Measurements from ENCODE around the gene ERICH4. TPM values are rescaled to one million over a fixed set of nuclear protein-coding genes. Genes with fewer than 3 reads are reported as not detected.

Gene ERICH4
- total RNA-seq, 1 experiment from 2014 or later = not detected

DNA sequence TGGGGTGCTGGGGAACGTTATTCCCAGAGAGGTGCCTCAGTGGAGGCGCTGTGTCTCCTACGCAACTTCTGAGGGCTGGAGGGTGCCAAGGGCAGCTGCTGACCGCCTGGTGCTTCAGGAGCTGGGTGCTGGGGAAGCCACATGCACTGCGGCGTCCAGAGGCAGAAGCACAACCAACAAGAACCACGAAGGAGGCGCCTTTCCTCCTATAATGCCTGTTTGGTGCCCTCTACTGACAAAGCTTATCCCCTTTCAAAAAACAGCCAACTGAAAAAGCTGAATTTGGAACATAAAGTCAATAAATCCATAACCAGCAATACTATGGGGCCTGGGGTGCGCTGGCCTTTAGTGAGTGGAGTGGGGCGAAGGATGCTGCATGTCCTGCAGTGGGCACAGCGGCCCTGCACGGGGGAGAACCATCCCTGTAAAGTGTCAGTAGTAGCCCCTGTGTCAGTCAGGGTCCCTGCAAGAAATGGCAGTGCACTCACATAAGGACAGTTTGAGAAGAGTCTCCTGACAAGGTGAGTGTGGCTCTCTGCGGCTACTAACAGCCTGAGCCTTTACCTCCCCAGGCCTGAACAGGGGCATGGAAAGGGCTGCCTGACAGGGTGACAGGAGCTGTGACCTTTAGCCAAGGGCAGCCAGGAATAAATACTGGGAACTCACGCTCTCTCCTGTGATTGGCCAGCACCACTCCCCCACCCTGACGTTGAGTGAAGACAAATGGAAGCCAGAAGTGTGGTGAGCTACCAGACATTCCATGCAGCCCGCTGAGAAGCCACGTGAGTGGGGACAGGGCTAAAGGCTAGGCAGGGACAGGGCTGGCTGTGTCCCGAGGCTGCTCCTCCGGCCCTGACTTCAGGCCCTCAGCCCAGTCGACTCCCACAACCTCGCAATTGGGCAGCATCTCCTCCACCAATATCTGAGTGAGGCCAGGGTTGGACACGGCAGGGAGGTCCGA lies 11.2 kb upstream of the ERICH4 start:
- H3K79me2 ChIP-seq (ENCODE audit: insufficient read depth, low read length) = 0 out of 2 replicates have a peak, but pooled peaks cover 2% of the 10 kb centered on the region
- H3K4me1 ChIP-seq (ENCODE audit: control insufficient read depth in 1 of 2, insufficient read depth in 2 of 2, low read length in 2 of 2) = peaks cover 0 to 5% of the 10 kb centered on the region in 2 experiments; a peak in 2 of 4 replicates
- ChIA-PET RAD21 (ENCODE audit: low non-redundant PET in 1 of 2, low total read pairs in 2 of 2, uncharacterized antibody in 2 of 2, unreplicated experiment in 2 of 2) (no interaction called here), POLR2A (no interaction called here), CTCF (interaction anchor here (0.6 to 1.6 kb wide), 4 partner anchors 8 to 227 kb away, joined by 3 to 5 read pairs (median 3); partner anchors contain the start of gene DMAC2)
- H3K9ac ChIP-seq (ENCODE audit: low read length) = no peak overlapping the region
- H3K36me3 ChIP-seq (ENCODE audit: control insufficient read depth in 1 of 2, insufficient read depth in 2 of 2, low read length in 2 of 2) = peaks cover 0 to 18% of the 10 kb centered on the region in 2 experiments; a peak in 2 of 4 replicates
- H3K9me3 ChIP-seq (ENCODE audit: control insufficient read depth in 1 of 2, insufficient read depth in 1 of 2, low read depth in 1 of 2, low read length in 2 of 2) = no peaks in the 10 kb centered on the region
- H3K27ac ChIP-seq (ENCODE audit: low read depth, low read length) = no peak overlapping the region
- H3K4me3 ChIP-seq (replicated peaks in 1 of 2; ENCODE audit: low read depth in 1 of 2, low read length in 2 of 2) = no peak overlapping the region
- BruUV-seq (replicated peaks) = TSS peak; percentile 32
- ATAC-seq = peak; percentile 26; the same call in 1 of the 2 replicates
- H3K27me3 ChIP-seq (ENCODE audit: insufficient read depth, low read length) = no peaks in the 10 kb centered on the region
- no peak overlapping the region for H2AFZ ChIP-seq (ENCODE audit: low read depth, low read length, poor library complexity, severe bottlenecking)
- TF ChIP-seq FOSL1 (IDR thresholded peaks at IDR 0.05; ENCODE audit: low read depth) (no peak), SIN3A (IDR thresholded peaks at IDR 0.05; ENCODE audit: low read depth) (no peak), TCF7L2 (IDR thresholded peaks at IDR 0.05; ENCODE audit: borderline replicate concordance, extremely low read depth, insufficient read depth, insufficient read length) (no peak), ZNF274 (IDR thresholded peaks at IDR 0.05; ENCODE audit: low read depth, low read length) (no peak), POLR2AphosphoS5 (IDR thresholded peaks at IDR 0.05; ENCODE audit: low read depth, low read length) (no peak), RAD21 (IDR thresholded peaks at IDR 0.05; ENCODE audit: low read depth) (peak; percentile 52)
- TF ChIP-seq, protein P1, sequence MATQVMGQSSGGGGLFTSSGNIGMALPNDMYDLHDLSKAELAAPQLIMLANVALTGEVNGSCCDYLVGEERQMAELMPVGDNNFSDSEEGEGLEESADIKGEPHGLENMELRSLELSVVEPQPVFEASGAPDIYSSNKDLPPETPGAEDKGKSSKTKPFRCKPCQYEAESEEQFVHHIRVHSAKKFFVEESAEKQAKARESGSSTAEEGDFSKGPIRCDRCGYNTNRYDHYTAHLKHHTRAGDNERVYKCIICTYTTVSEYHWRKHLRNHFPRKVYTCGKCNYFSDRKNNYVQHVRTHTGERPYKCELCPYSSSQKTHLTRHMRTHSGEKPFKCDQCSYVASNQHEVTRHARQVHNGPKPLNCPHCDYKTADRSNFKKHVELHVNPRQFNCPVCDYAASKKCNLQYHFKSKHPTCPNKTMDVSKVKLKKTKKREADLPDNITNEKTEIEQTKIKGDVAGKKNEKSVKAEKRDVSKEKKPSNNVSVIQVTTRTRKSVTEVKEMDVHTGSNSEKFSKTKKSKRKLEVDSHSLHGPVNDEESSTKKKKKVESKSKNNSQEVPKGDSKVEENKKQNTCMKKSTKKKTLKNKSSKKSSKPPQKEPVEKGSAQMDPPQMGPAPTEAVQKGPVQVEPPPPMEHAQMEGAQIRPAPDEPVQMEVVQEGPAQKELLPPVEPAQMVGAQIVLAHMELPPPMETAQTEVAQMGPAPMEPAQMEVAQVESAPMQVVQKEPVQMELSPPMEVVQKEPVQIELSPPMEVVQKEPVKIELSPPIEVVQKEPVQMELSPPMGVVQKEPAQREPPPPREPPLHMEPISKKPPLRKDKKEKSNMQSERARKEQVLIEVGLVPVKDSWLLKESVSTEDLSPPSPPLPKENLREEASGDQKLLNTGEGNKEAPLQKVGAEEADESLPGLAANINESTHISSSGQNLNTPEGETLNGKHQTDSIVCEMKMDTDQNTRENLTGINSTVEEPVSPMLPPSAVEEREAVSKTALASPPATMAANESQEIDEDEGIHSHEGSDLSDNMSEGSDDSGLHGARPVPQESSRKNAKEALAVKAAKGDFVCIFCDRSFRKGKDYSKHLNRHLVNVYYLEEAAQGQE (IDR thresholded peaks at IDR 0.05; ENCODE audit: low read depth) = no peak
- TF ChIP-seq, protein P2, sequence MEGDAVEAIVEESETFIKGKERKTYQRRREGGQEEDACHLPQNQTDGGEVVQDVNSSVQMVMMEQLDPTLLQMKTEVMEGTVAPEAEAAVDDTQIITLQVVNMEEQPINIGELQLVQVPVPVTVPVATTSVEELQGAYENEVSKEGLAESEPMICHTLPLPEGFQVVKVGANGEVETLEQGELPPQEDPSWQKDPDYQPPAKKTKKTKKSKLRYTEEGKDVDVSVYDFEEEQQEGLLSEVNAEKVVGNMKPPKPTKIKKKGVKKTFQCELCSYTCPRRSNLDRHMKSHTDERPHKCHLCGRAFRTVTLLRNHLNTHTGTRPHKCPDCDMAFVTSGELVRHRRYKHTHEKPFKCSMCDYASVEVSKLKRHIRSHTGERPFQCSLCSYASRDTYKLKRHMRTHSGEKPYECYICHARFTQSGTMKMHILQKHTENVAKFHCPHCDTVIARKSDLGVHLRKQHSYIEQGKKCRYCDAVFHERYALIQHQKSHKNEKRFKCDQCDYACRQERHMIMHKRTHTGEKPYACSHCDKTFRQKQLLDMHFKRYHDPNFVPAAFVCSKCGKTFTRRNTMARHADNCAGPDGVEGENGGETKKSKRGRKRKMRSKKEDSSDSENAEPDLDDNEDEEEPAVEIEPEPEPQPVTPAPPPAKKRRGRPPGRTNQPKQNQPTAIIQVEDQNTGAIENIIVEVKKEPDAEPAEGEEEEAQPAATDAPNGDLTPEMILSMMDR (IDR thresholded peaks at IDR 0.05 in 2 of 3, conservative IDR thresholded peaks at IDR 0.05 in 1 of 3; ENCODE audit: borderline replicate concordance in 1 of 3, insufficient read depth in 1 of 3, low read depth in 2 of 3, low read length in 2 of 3) = peak; percentile 29 to 39 (median 38); a peak in 4 of 6 replicates
- no peak for DNase-seq (ENCODE audit: low read depth, low spot score)
- no peaks in the 10 kb centered on the region for H3K9me2 ChIP-seq (ENCODE audit: insufficient read depth)
- intact Hi-C loops (cut with micrococcal nuclease) = no loop called here
- H3K4me2 ChIP-seq (ENCODE audit: low read length) = no peak overlapping the region
- H4K20me1 ChIP-seq (ENCODE audit: insufficient read depth) = no peaks in the 10 kb centered on the region

Measured in HCT116 (cell line).